GM21717 (cell line): ENCODE results near the gene DPH3.

Source experiments
- ATAC-seq: cut with Tn5 transposase; IDR thresholded peaks from one replicate; pipeline ENCODE4 v1.9.1; 2021; ENCODE audit warnings: mild to moderate bottlenecking, moderate library complexity; ENCODE audit not compliant: unreplicated experiment

Gene DPH3

DNA sequence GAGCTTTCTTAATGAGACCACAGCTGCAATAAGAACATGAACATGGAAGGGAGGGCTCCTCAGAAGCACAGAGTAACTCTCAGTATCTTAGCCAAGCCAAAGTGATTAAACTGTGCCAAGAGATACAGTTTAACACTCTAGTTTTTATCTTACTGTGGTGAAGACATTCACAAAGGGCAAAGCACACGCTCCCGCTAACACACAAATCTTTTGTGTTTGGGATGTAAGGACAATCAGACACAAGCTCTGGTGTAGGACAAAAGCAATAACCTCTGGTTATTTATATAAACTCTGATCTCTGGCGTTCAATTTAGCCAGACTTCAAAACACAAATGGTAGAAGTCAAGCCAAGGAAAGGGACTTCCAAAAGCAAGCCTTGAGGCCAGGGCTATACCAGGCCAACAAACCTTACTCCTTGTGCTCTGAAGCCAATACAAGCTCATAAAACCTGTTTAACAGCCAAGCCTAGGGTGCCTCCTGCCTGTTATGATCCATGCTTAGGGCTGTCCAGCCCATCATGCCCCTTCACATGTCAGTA is 27.8 kb downstream of the DPH3 start:
- ATAC-seq, result no peak

DNA sequence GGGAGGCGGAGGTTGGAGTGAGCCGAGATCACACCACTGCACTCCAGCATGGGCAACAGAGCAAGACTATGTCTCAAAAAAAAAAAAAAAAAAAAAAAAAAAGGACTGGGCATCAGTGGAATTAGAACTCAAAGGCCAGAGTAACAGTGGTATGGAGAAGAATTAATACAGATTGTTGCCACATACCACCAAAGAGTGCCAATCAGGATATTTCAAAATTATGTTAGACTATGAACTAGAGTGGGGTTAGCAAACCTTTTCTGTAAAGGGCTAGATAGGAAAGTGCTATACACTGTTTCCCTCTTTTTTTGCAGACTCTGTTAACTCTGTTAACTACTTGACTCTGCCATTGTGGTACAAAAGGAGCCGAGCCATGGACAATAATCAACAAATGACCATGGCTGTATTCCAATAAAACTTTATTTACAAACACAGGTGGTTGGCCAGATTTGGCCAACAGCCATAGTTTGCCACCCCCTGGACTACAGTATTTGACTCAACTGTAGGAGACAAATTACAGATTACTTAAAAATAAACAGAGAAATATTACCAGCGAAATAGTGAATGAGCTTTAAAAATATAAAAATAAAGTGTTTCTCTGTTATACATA is 28.6 kb downstream of the DPH3 start:
- ATAC-seq, result no peak

DNA sequence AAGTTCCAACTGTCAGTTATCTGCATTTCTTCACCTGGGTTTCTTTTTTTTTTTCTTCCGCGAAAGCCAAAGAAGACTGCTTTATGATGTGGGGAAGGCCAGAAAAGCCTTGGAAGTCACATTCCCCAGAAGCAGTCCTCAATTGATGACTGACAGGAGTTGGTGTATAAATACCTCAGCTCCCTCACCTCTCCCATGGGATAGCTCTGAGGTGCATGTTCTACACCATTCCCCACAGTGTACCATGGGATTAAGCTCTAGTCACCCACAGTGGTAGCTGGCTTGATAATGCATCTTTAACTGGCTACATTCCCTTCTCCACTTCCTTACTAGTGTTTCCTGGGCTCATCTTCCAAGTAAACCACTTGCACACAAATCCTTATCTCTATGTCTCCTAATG is 30.5 kb downstream of the DPH3 start:
- no peak for ATAC-seq

DNA sequence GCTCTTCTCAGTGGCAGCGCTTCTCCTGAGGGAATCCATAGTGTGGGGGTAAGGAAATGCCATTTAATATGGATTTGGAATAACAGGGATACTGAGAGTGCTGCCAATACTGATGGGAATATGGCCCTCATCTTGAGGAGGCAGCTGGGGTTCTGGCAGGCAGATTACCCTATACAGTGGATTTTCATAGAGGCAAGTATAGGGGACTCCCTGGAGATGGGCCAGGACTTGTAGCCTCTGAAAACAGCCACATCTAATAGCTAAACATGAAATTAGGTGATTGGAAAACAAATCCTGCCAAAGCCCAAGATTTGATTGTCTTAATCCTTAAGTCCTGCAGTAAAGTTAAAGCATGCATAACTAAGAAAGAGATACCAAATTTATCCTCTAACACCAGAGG is 30.9 kb downstream of the DPH3 start:
- no peak for ATAC-seq

DNA sequence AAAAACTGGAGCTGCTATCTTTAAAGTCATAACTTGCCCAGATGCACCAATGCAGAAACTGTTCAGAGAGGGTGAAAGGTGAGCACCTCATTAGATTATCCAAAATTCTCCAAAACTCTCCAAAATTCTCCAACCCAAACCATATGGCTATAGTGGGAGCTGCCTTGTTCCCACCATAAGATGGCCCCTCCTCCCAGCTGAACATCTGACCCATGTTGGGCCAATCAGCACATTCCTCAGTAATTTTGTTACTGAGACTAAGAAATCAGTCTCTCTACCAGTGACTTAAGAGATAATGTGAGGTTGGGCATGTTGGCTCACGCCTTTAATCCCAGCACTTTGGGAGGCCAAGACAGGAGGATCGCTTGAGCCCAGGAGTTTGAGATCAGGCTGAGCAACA is 32.8 kb downstream of the DPH3 start:
- no peak for ATAC-seq

DNA sequence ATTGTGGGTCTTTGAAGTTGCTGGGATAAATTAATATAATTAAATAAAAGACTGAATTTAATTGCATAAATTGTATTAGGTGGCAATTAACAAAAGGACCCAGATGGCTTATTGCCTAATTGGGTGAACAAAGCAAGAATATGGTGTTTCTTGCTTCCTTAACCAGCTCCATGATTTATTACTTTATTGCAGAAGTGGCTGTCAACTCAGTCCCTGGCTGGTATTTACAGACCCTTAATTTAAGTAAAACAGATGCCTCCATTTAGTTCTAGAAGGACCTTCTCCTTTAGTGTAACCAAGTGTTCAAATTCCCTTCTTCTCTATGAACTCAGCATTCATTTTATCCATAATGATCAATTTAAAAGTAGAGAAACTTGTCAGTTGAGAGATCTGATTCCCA is 35.1 kb downstream of the DPH3 start:
- ATAC-seq, result no peak

DNA sequence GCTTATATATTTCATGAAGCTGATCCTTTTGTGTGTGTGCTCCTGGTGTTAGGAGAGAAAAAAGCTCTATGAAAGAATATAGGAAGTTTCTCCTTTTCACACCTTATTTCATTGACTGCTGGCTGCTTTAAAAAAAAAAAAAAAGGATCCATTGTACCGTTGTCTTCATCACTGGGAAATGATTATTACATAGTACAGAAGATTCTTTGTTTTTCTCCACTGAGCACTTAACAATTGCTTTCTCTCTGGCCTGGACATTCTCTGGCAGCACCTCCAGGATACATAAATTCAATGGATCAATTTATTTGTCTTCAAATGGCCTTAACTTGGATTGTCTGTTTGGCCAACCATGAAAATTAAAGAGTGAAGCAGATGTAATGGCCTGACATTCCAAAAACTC is 37.2 kb downstream of the DPH3 start:
- ATAC-seq, result no peak

DNA sequence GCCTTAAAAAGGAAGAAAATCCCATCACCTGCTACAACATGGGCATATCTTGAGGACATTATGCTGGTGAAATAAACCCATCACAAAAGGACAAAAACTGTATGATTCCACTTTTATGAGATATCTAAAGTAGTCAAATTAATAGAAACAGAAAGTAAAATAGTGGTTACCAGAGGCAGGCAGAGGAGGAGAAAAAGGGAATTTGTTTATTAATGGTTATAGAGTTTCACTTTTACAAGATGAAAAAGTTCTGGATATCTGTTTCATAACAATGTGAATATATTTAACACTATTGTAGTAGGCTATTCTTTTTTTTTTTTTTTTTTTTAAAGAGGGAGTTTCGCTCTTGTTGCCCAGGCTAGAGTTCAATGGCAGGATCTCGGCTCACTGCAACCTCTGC is 40.4 kb downstream of the DPH3 start:
- ATAC-seq, result no peak

DNA sequence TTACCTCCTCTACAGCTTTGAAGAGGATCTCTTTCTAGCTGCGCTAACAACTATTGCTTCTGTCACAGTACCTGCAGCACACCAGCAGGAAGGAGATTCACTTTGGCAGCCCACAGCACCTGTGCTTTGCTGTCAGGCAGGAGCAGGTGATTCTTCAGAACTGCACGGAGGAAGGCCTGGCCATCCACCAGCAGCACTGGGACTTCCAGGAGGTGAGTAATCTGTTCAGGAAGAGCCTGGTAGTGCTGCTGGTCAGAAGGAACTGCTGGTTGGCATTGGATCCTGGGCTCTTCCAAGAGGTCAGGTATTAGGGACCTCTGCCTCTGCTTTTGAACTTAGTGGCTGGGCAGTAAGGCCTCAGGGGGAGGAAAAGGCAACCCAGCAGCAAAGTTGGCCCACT is 42.2 kb downstream of the DPH3 start:
- no peak for ATAC-seq

DNA sequence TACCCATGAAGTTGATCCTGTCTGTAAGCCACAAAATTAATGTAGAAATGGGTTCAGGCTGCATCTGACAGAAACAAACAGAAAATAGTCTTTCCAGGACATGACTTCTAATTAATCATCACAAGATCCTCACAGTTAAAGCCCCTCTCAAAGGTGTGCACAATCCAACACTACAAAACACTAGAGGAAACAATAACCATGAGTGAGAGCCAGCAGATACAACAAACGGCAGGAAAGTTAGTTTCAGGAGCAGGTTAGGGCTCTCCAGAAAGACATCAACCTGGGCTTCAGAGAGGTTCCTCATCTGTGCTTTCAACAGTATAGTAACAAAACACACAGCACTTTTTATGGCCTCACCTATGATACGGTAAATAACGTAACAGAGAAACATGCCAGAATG is 42.8 kb downstream of the DPH3 start:
- ATAC-seq, result no peak

DNA sequence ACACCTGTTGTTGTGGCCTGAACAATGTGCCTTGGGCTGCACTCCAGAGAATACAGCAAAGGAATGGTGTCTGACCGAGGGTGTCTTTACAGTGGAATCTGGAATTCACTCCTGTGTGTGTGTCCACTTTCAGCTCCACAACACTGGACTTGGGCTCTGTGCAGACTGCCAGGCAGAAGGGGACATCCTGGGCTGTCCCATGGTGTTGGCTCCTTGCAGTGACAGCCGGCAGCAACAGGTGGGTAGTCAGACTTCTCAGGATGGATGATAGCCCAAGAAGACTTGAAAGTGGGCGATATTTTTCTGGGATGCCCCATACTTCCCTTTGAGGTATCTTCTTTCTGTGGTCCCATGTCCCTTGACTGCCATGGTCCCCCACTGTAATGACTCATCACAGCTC is 45.0 kb downstream of the DPH3 start:
- ATAC-seq, result no peak

DNA sequence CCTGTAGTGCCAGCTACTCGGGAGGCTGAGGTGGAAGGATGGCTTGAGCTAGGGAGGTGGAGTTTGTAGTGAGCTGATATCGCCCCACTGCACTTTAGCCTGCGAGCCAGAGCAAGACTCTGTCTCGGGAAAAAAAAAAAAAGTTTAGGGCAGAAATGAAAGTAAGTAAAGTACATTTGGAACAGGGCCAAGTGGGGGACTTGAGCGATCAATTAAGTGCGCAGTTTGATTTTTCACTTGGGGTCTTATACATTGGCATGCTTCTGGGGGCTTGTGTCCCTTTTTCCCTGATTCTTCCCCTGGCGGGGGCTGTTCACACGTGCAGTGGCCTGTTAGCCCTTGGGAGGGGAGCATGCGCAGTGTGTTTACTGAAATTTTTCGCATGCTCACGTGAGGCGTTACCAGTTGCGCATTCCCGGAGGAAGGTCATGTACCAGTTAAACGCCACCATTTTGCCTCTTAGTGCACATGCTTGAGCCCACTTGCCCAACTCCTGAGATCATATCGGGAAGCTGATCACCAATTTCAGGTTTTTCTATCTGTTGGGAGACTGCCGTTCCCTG is 48.3 kb downstream of the DPH3 start:
- ATAC-seq, result no peak

DNA sequence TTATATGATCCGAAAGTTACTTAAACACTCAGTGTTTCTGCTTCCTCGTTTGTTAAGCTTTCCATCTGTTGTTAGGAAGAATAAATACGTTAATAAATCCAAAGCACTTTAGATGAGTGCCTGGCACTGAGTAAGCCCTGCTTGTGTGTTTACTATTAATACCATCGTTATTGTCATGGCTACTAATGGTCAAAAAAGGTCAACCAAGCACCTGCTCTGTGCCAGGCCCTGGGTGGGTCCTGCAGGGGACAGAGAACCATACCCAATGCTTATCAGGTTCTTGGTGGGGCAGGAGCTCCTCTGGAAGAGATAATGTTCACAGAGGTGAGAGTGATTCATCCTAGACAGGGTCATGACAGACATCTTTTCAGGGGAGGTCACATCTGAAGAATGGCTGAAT is 50.4 kb downstream of the DPH3 start:
- no peak for ATAC-seq

DNA sequence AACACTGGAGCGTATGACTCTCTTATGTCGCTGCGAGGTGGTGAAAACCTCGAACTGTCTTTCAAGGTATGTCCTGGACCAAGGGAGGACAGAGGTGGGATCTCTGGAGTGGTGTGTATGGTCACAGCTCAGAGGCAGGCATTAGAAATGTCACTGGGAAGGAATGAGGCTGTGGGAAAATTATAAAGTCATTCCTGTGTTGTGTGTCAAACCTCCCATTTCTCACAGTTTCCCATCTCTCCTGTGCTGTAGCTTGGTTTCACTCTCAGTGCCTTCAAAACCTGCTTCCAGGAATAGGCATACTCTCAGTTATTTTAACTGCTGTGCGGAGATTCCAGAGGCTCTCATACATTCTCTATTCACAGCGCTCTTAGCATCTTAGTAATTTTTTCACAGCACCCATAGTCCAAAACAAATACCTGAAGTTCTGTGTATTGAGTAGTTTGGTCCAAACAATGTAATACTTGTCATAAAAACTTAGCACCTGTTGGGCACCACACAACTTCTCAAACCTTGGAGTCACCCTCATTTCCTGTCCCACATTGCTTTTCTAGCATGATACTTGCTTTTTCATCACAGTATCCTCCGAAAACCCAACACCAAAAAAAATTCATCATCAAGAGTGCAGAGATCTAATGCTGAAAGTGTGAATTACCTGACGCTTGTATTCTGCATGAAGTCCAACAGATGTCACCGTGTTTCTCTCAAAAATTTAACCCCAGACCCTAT is 53.4 kb downstream of the DPH3 start:
- no peak for ATAC-seq
